Neuron (in vitro differentiated cells): Measurements from ENCODE around the gene BTN3A1.
A peak's percentile ranks its signal among the peaks of the same experiment; 100 is the strongest.
"Not testable (repeated sequence)": the region's sequence is repeated elsewhere in the genome, so short reads cannot be mapped to it uniquely, and the experiment has no call there.

Source experiments
- H2AFZ ChIP-seq: one replicate; pipeline ENCODE4 v1.6.1; 2013; ENCODE audit warnings: low read depth, mild to moderate bottlenecking, inconsistent platforms, low read length, moderate library complexity
- H3K27me3 ChIP-seq: one replicate; pipeline ENCODE4 v1.6.1; 2013; ENCODE audit warnings: low read length; ENCODE audit not compliant: insufficient read depth
- H3K36me3 ChIP-seq: one replicate; pipeline ENCODE4 v1.6.1; 2013; ENCODE audit warnings: low read length; ENCODE audit not compliant: insufficient read depth
- H3K4me1 ChIP-seq: one replicate; pipeline ENCODE4 v1.6.1; 2013; ENCODE audit warnings: low read length; ENCODE audit not compliant: insufficient read depth
- H3K4me3 ChIP-seq: 2 replicates; pipeline ENCODE4 v1.5.1; 2013; ENCODE audit warnings: mild to moderate bottlenecking, low read length, moderate library complexity
- H3K9me3 ChIP-seq: one replicate; pipeline ENCODE4 v1.6.1; 2013; ENCODE audit warnings: low read length

BTN3A1 gene

DNA sequence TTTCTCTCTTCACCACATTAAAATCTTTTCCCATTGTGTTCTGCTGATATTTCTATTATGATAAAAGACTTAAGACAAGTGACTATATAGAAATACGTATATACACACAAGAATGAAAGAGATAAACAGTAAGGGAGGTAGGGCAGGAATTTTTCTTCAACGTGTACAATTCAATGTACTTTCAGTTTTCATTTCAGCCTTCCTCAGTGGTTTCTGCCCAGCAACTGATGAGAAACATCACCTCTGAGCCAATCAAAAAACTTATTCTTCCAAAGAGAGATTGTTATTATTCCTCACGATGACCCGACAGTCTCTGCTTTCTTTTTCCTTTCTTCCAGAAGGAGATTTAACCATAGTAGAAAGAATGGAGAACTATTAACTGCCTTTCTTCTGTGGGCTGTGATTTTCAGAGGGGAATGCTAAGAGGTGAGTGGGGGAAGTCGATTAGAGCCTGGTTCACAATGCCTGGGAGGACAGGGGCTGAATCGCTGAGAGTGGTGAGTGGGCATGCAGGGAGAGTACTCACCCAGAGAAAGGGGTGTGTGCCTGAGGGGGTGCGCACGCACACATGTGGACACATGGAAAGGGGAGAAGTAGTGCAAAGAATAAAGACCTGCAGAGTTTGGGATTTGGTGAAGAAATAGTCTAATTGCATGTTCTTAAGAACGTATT is at the start of gene BTN3A1:
BTN3A1 (plus strand) TSS at position 289 of the 672 bp plus-strand sequence. CDS start 3,289 bp downstream, outside the sequence.
- Histone ChIP-seq H3K9me3 (no peaks in the 10 kb centered on the region), H3K4me1 (peaks cover 12% of the 10 kb centered on the region), H3K36me3 (peaks cover 3% of the 10 kb centered on the region), H2AFZ (peak within 1 kb of the TSS; percentile 94), H3K27me3 (no peaks in the 10 kb centered on the region), H3K4me3 (peak within 1 kb of the TSS; percentile 89)

DNA sequence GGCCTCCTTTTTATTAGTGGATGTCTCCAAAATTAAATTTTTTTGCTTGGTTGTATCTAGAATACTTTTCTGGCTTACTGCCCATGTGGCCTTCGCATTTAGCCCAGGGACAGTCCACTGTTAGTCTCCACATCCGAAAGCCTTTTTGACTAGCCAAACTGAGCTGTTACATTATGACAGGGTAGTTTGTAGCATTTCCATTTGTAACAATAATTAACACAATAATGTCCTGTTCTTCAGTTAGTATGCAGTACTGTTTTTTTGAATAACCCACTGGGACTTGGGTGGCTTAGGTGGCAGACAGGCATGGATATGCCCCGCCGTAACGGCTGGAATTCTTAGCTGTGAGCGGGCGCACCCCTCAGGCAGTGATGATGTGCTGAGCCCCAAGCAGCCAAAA is 49.8 kb upstream of the BTN3A1 start:
- H3K4me1 ChIP-seq = peaks cover 2% of the 10 kb centered on the region
- H2AFZ ChIP-seq = no peak overlapping the region
- no peaks in the 10 kb centered on the region for H3K36me3 ChIP-seq
- H3K4me3 ChIP-seq = no peak overlapping the region
- H3K27me3 ChIP-seq = no peaks in the 10 kb centered on the region
- no peaks in the 10 kb centered on the region for H3K9me3 ChIP-seq

DNA sequence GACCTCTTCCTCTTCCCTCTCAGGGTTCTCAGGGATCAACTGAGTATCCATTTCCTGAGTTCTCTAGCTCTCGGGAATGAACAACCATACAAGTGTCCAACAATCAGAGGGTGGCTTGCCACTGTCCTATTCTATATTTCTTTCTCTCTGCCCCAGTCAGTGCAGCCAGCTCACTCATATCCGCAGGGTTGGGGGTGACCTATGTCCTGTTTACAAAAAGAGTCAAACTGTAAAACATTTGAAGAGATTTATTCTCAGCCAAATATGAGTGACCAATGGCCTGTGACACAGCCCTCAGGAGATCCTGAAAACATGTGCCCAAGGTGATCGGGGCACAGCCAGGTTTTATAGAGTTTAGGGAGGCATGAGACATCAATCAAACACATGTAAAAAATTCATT is 47.9 kb upstream of the BTN3A1 start:
- peaks cover 2% of the 10 kb centered on the region for H3K4me1 ChIP-seq
- no peaks in the 10 kb centered on the region for H3K27me3 ChIP-seq
- no peak overlapping the region for H2AFZ ChIP-seq
- no peaks in the 10 kb centered on the region for H3K9me3 ChIP-seq
- H3K4me3 ChIP-seq = no peak overlapping the region
- H3K36me3 ChIP-seq = no peaks in the 10 kb centered on the region

DNA sequence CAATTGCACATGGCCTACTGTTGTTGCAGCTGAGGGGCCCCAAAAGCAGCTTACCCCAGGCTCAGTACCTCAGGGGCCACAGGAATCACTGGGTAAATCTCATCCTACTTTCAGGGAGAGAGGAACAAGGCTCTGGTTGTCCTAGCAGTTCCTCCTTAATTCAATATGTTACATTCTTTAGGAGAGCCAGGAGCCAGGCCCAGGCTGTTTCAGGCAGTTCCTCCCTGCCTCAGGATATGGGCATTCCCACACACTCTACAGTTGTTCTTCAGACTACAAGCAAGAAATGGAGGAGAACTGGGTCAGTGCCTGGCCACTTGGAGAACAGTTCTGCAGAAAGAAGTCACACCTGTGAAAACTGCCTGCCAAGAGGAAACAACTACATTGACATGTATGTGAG is 46.7 kb upstream of the BTN3A1 start:
- H3K4me1 ChIP-seq = peaks cover 1% of the 10 kb centered on the region
- no peaks in the 10 kb centered on the region for H3K9me3 ChIP-seq
- H2AFZ ChIP-seq = no peak overlapping the region
- no peaks in the 10 kb centered on the region for H3K27me3 ChIP-seq
- H3K4me3 ChIP-seq = no peak overlapping the region
- H3K36me3 ChIP-seq = no peaks in the 10 kb centered on the region

DNA sequence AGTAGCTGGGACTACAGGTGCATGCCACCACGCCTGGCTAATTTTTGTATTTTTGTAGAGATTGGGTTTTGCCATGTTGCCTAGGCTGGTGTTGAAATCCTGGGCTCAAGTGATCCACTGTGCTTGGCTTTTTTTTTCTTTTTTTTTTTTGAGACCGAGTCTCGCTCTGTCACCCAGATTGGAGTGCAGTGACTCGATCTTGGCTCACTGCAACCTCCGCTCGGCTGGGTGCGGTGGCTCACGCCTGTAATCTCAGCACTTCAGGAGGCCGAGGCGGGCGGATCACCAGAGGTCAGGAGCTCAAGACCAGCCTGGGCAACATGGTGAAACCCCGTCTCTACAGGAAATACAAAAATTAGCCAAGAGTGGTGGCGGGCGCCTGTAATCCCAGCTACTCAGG is 44.5 kb upstream of the BTN3A1 start:
- not testable (repeated sequence) for H3K9me3 ChIP-seq

DNA sequence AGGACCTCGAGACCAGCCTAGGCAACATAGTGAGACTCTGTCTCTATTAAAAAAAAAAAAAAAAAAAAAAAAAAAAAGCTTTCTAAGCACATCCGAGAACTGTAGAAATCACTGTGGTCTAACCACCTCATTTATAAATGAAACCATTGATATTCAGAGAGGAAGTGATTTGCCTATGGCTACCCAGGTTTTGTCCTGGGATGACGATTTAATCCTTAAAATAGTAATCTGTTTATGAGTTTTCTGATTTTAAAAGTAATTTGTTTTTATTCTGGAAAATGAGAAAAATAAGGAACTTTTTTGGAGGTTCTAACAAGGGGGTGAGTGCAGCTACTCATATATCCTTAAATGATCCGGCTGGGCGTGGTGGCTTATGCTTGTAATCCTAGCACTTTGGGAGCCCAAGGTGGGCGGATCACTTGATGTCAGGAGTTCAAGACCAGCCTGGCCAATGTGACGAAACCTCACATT is 43.5 kb upstream of the BTN3A1 start:
- Histone ChIP-seq H3K4me3 (no peak overlapping the region), H3K9me3 (no peaks in the 10 kb centered on the region), H3K4me1 (no peaks in the 10 kb centered on the region), H3K36me3 (no peaks in the 10 kb centered on the region), H2AFZ (no peak overlapping the region), H3K27me3 (no peaks in the 10 kb centered on the region)

More for the DNA sequence above, 44.5 kb upstream of the BTN3A1 start:
- not testable (repeated sequence) for H3K27me3 ChIP-seq, H3K36me3 ChIP-seq, H3K4me3 ChIP-seq, H2AFZ ChIP-seq, H3K4me1 ChIP-seq

DNA sequence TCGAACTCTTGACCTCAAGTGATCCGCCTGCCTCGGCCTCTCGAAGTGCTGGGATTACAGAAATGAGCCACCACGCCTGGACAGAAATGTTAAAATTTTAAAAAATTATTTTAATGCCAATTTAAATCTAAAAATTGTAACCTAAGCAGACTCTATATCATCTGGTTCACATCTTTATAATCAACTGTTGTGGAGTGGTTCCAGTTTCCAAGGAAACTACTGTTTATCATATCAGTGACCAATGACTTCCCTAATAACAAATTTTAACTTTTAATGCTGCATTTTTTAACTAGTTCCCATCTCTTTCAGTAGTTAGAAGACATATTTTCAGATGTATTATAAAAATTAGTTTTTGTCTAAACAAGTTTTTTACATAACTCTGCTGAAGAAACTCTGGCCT is 42.3 kb upstream of the BTN3A1 start:
- H3K27me3 ChIP-seq = no peaks in the 10 kb centered on the region
- H3K36me3 ChIP-seq = no peaks in the 10 kb centered on the region

DNA sequence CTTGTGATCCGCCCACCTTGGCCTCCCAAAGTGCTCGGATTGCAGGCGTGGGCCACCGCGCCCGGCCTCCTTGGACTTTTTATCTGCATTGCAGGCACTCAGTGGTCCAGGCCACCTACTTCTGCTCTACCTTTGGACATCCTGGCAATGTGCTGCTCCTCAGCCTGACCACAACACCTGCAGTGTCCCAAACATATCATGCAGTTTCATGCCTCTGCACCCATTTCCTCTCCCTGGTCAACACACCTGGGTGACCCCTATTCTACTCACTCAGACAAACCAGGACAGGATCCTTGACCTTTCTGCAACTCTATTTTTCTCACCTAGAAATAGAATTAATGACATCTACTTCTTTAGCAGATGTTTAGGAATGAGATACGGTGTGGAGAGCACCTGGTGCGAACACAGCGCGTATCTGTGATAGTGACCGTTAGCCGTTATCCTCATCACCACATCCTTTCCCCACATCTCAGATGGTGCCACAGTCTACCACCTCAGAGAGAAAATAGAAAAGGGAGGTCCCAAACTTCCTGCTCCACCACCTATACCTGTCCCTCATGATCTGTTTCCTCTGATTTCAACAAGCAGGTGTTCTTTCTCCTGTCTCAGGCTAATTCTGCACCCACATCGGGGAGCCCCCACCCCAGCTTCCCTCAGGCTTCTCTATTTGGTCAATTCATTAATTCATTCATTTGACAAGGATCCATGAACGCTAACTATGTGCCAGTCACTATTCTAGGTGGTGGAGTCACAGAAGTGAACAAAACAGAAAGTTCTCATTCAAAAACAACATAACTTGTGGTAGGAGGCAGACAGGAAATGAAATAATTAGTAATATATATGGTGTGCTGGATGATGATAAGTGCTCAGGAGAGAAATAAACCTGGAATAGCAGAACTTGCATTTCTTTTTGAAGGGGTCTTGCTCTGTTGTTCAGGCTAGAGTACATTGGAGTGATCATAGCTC is 41.3 kb upstream of the BTN3A1 start:
- Histone ChIP-seq H3K9me3 (no peaks in the 10 kb centered on the region), H3K36me3 (no peaks in the 10 kb centered on the region), H2AFZ (no peak overlapping the region)

More for the DNA sequence above, 42.3 kb upstream of the BTN3A1 start:
- Histone ChIP-seq H3K4me3 (no peak overlapping the region), H2AFZ (no peak overlapping the region), H3K9me3 (no peaks in the 10 kb centered on the region), H3K4me1 (peaks cover 7% of the 10 kb centered on the region)

DNA sequence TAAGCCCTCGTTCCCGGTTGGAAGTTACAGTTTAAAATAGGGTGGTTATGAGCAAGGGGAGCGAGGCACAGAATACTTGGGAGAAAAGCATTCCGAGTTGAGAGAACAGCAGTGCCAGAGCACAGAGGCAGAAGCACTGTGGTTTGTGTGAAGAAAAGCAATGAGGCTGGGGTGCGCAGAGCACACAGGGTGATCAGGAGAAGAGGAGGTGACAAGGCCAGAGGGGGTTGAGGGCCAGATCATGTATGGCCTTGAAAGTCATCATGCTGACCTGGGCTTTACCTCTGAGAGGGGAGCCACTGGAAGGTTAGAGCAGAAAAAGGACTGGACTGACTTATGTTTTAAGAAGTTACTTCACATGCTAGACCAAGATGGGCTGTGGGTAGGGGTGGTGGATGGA is 40.5 kb upstream of the BTN3A1 start:
- Histone ChIP-seq H3K27me3 (no peaks in the 10 kb centered on the region), H2AFZ (no peak overlapping the region), H3K4me3 (no peak overlapping the region), H3K4me1 (peaks cover 7% of the 10 kb centered on the region), H3K9me3 (no peaks in the 10 kb centered on the region), H3K36me3 (no peaks in the 10 kb centered on the region)

More for the DNA sequence above, 41.3 kb upstream of the BTN3A1 start:
- Histone ChIP-seq H3K4me3 (no peak overlapping the region), H3K27me3 (no peaks in the 10 kb centered on the region), H3K4me1 (peaks cover 7% of the 10 kb centered on the region)

DNA sequence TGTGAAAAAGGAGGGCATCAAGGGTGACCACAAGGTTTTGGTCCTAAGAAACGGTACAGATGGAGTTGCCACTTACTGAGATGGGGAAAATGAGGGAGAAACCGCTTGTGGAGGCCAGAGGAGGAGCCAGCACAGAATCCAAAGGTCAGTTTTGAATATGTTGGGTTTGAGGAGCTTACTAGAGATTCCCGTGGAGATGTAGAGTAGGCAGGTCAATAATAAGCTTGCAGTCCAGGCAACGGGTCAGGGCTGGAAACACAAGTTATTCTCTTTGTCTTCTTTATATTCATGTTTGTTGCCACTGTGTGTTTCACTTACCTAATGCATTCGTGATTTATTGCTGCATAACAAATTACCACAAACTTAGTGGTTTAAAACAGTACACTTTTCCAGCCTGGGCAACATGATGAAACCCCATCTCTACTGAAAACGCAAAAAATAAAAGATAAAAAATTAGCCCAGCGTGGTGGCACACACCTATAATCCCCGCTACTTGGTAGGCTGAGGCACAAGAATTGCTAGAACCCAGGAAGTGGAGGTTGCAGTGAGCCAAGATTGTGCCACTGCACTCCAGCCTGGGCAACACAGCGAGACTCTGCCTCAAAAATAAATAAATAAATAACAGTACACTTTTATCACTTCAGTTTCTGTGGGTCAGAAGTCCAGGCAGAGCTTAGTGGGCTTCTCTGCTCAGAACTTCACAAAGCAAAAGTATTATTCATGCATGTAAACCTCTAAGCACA is 39.8 kb upstream of the BTN3A1 start:
- H3K4me3 ChIP-seq = no peak overlapping the region
- no peaks in the 10 kb centered on the region for H3K9me3 ChIP-seq
- H3K4me1 ChIP-seq = peaks cover 7% of the 10 kb centered on the region
- H2AFZ ChIP-seq = no peak overlapping the region
- no peaks in the 10 kb centered on the region for H3K36me3 ChIP-seq
- no peaks in the 10 kb centered on the region for H3K27me3 ChIP-seq

DNA sequence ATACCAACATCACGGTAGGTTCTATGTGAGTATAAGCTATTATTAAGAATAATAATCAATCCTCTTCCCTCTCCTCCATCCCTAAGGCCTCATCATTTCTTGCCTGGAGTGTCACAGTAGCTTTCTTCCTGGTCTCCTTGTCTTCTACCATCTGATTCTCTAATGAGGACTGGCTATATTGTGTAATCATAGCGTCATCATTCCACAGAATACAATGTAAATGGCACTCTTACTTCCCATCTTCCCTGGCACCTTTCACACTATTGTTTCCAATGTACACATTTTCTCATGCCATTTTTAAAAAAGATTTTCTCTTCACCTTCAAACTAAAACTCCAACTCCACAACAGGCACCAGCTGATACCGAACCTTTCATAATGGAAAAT is 39.2 kb upstream of the BTN3A1 start:
- Histone ChIP-seq H3K36me3 (no peaks in the 10 kb centered on the region), H3K27me3 (no peaks in the 10 kb centered on the region), H3K4me1 (peaks cover 7% of the 10 kb centered on the region), H2AFZ (no peak overlapping the region), H3K4me3 (no peak overlapping the region), H3K9me3 (no peaks in the 10 kb centered on the region)

DNA sequence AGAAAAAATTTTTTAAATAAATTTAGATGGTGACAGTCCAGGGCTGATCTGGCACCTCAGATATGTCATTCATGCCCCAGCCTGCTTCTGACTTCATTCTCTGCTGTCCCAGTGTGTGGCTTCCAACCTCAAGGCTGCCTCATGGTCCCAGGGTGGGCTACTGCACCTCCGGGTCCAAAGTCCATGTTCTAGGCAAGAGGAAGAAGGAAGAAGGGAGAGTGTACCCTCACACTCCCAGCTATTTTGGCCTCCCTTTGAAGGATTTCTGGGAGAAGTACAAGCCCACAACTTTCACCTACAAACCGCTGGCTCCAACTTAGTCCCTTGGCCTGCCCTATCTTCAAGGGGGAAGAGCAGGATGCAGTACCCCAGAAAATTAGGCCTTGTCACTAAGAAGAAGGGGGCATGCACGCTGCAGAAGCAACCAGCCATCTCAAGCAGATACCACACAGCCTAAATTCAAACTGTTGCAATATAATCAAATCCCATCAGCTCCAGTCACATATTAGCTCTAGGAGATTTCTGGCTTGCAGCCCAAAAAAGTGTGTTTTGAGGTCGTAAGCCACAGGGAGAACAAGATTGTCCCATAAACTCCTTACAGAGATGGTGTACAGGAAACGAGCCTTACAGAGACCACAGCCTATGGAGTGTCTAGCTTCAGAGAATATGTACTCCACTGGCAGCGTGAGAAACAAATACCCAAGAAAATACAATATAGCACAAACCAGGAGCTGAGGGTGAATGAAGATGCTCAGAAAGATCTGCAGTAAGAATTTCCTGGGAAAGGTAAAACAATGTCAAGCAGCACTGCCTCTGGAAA is 38.0 kb upstream of the BTN3A1 start:
- Histone ChIP-seq H3K27me3 (no peaks in the 10 kb centered on the region), H2AFZ (peak overlapping the region; percentile 98), H3K36me3 (no peaks in the 10 kb centered on the region), H3K4me1 (peaks cover 7% of the 10 kb centered on the region), H3K4me3 (peak overlapping the region; percentile 91), H3K9me3 (no peaks in the 10 kb centered on the region)
